Stimulated activated CD8-positive, alpha-beta memory T cell treated with anti-CD3 and anti-CD28 coated beads, Interleukin-15, amount 100 ng/mL, for 4 hours (primary cell): ENCODE results near the gene PPWD1.
A peak's percentile ranks its signal among the peaks of the same experiment; 100 is the strongest.
"Not testable (repeated sequence)": the region's sequence is repeated elsewhere in the genome, so short reads cannot be mapped to it uniquely, and the experiment has no call there.

ENCODE experiments used
- DNase-seq, 2 donors: peaks; one replicate each; pipeline ENCODE4 v3.0.0-alpha.2; 2020; ENCODE audit warnings: low read depth in 2 of 2

The PPWD1 gene

GRCh38 chr5:65562731-65563701, at the start of gene PPWD1, which contains the start of gene CENPK:
Gene PPWD1 (plus strand): TSS chr5:65563296. CDS start chr5:65563311, 15 bp downstream.
Gene CENPK (minus strand): TSS chr5:65563168. CDS start chr5:65554907, 8,261 bp downstream.
- DNase-seq: peak; percentile 87 to 91

- DNase-seq: no peak
Observed at GRCh38 chr5:65525726-65526125, 37.4 kb upstream of the PPWD1 start.

GRCh38 chr5:65530904-65531303, 32.2 kb upstream of the PPWD1 start:
- no peak for DNase-seq

- no peak for DNase-seq
Observed at GRCh38 chr5:65535529-65535987, 27.5 kb upstream of the PPWD1 start.

DNA sequence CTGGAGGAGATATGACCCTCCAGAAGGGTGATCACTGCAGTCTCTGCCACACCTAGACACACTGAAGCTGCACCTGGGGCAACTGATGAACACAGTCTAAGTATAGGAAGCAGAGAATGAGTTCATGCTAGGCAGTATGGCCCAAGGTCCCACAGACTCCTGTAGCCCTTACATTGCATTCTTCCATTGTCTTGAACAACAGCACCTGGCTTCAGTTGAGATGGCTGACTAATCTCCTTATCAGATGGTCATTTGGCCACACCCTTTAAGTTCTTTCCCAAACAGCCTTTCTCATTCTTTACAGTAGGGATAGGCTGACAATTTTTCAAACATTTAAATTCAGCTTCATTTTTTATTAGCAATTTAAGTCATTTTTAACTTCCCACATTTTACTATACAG, 23.3 kb upstream of the PPWD1 start:
- no peak for DNase-seq

- no peak for DNase-seq
Observed at GRCh38 chr5:65544473-65544872, 18.6 kb upstream of the PPWD1 start.

GRCh38 chr5:65546141-65546540, 17.0 kb upstream of the PPWD1 start:
- DNase-seq: no peak

DNA sequence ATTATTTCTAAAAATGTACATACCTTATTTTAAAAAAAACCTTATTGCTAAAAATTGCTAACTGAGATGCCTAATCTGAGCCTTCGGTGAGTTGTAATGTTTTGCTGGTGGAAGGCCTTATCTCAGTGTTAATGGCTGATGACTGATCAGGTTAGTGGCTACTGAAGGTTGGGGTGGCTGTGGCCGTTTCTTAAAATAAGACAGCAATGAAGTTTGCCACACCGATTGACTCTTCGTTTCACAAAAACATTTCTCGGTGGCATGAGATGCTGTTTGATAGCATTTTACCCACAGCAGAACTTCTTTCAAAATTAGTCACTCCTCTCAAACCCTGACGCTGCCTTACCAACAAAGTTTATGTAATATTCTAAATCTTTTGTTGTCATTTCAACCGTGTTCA, 14.8 kb upstream of the PPWD1 start:
- DNase-seq: no peak

DNA sequence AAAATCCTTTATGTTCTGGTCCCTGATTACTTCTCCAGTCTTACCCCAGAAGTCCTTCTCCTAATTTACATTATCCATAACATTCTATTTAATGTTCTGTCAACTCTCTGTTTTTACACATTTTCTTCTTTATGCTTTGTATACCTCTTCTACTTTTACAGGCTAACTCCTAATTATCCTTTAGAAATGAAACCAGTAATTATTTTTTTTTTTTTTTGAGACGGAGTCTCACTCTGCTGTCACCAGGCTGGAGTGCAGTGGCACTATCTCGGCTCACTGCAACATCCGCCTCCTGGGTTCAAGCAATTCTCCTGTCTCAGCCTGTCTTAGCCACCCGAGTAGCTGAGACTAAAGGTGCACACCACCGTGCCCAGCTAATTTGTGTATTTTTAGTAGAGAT, 9.2 kb upstream of the PPWD1 start:
- no peak for DNase-seq

- no peak for DNase-seq
Observed at GRCh38 chr5:65555287-65555686, 7.8 kb upstream of the PPWD1 start.

DNA sequence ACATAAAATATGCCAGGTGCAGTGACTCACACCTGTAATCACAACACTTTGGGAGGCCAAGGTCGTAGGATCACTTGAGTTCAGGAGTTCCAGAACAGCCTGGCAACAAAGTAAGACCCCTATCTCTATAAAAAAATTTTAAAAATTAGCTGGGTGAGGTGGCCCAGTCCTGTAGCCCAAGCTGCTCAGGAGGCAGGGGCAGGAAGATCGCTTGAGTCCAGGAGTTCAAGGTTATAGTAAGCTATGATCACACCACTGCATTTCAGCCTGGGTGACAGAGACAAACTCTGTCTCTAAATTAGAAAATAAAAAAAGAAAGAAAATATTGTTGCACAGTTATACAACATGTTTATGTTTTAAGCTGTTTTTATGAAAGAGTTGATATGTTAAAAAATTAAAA, 6.9 kb upstream of the PPWD1 start:
- DNase-seq: no peak

DNA sequence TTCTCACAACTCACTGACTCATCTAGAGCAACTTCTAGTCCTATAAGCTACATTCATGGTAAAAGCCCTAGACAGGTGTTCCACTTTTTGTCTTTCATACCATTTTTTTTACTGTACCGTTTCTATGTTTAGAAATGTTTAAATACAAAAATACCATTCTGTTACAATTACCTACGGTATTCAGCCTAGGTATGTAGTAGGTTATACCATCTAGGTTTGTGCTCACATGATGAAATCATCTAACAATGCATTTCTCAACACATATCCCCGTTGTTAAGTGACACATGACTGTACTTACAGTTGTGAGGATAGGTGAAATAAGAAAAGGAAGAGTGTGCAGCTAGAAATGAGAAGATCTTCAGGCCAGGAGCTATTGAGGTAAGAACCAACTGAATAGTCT, 6.4 kb upstream of the PPWD1 start:
- DNase-seq: no peak

DNA sequence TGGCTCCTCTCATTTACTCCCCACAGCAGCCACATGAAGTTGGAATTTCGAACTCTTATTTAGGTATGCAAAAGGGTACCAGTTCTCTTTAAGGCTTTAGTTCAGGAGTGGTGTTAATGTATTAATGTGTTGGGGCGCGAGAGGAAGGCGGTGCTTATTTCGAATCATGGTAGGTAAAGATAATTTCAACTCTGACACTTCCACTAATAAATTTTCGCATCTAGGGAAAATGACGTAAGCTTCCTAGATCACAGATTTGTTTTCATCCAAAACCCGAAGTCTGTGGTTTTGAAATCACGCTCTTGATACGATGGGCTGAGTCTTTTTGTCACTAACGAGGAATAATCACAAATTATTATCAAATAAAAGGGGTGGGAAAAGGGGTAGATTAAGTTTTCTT, 681 bp downstream of the PPWD1 start:
- no peak for DNase-seq

- DNase-seq: no peak
Observed at GRCh38 chr5:65566505-65566904, 3.4 kb downstream of the PPWD1 start.

DNA sequence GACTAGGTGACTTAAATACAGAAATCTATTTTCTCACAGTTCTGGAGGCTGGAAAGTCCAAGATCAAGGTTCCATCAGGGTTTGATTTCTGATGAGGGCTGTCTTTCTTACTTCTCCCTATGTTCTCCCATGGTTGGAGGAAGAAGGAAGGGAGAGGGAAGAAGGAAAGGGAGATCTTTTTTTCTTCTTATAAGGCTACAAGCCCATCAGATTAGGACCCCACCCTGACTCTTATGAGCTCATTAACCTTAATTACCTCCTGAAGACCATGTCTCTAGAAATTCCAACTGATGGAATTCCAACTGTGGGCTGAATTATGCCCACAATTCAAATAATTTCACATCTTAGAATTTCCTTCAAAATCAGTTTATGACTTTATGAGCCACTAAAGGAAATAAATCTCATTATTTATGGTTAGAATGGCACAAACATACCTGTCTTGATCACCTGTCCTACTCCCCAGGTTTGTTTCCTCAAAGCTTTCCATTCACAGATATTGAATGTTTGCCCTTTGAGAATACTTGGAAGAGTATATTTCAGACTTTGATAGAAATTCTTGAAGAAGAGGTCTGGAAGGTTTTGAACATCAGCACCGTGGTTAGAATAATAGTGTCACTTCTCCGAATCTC, 7.6 kb downstream of the PPWD1 start:
- no peak for DNase-seq

GRCh38 chr5:65577141-65577540, 14.0 kb downstream of the PPWD1 start:
- DNase-seq: no peak

DNA sequence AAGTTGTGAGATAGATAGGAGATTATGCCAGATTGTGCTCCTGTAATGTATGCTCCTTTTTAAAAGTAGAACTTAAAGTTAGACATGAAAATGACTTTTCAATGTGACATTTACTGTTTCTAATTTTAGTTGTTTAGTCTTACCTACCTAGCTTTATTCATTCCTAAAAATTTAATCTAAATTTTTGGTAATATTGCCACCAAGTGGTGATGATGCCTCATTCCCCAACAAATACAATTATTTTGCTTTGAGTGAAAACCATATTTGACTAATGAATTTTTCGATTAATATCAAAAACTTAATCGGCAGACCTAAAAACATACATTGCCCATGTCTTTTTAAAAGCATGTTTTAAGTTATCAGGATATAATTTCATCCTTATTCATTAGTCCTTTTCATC, 25.6 kb downstream of the PPWD1 start:
- DNase-seq: no peak

GRCh38 chr5:65601761-65602160, 38.7 kb downstream of the PPWD1 start:
- DNase-seq: not testable (repeated sequence)

GRCh38 chr5:65611524-65611923, 48.4 kb downstream of the PPWD1 start:
- no peak for DNase-seq

DNA sequence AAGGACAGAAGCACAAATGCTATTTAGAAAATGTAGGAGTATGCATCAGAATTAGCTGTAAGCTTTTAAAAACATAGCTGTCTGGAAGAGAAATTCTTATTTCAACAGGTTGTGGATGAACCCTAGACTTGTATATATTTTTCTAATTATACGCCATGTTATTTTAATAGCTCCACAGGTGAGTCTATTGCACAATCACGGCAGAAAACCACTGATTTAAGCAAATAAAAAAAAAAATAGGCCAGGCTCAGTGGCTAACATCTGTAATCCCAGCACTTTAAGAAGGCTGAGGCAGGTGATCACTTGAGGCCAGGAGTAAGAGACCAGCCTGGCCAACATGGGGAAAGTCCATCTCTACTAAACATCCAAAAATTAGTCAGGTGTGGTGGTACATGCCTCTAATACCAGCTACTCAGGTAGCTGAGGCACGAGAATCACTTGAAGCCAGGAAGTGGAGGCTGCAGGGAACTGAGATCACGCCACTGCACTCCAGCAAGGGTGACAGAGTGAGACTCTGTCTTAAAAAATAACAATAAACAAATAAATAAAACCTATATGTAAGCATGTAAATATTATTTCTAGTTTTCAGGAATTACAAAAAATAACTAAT, 49.3 kb downstream of the PPWD1 start:
- DNase-seq: no peak

- DNase-seq: no peak
Observed at GRCh38 chr5:65620021-65620420, 56.9 kb downstream of the PPWD1 start.

DNA sequence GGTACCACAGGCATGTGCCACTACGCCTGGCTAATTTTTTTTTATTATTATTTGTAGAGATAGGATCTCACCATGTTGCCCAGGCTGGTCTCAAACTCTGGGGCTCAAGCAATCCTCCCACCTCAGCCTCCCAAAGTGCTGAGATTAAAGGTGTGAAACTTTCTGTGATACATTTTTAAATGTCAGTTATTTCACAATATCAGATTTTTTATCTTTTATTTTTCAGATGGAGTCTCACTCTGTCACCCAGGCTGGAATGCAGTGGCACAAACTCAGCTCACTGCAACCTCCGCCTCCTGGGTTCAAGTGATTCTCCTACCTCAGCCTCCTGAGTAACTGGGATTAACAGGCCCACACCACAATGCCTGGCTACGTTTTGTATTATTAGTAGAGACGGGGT, 58.9 kb downstream of the PPWD1 start:
- not testable (repeated sequence) for DNase-seq
